ENCODE measurements around the gene RPTOR. TPM values are rescaled to one million over a fixed set of nuclear protein-coding genes. Genes with fewer than 3 reads are reported as not detected.

Gene RPTOR
- total and polyA plus RNA-seq, 10 of the 15 experiments (the other 5 are each of a cell fraction or from before 2014, with no cell fraction given) = 0.18 to 32.1 (median 7.8) TPM

GRCh38 chr17:80689129-80689619 lies 144.5 kb downstream of the RPTOR start:
- ChIA-PET CTCF (no interaction called here), POLR2A (no interaction called here), RAD21 (ENCODE audit: unreplicated experiment) (no interaction called here), SMC1A (ENCODE audit: uncharacterized antibody, unreplicated experiment) (no interaction called here)
- no peak for FAIRE-seq
- Histone ChIP-seq H3K36me3 (ENCODE audit: control insufficient read depth in 2 of 2, insufficient read depth in 2 of 2, low read length in 1 of 2) (peaks cover 0 to 2% of the 10 kb centered on the region in 2 experiments; a peak in 3 of 4 replicates), H3K4me3 (no peak overlapping the region), H3K79me2 (ENCODE audit: control insufficient read depth, insufficient read depth, low read length) (peaks cover 2% of the 10 kb centered on the region), H3K4me1 (ENCODE audit: control insufficient read depth, insufficient read depth, low read length) (no peaks in the 10 kb centered on the region; the same call in 1 of the 2 replicates), H3K4me2 (ENCODE audit: control insufficient read depth, insufficient read depth) (no peak overlapping the region), H2AFZ (ENCODE audit: control insufficient read depth, low read depth, low read length) (no peak overlapping the region), H4K20me1 (ENCODE audit: control insufficient read depth, insufficient read depth) (no peaks in the 10 kb centered on the region; the same call in 1 of the 2 replicates), H3K9me3 (replicated peaks; ENCODE audit: control insufficient read depth, insufficient read depth, low read length) (no peaks in the 10 kb centered on the region), H3K9ac (ENCODE audit: control insufficient read depth, insufficient read depth, low read length) (no peak overlapping the region), H3K27ac (ENCODE audit: control insufficient read depth, insufficient read depth) (no peak overlapping the region), H3K27me3 (replicated peaks in 1 of 2; ENCODE audit: control insufficient read depth in 2 of 2, insufficient read depth in 2 of 2, low read length in 1 of 2) (no peaks in the 10 kb centered on the region)
- in situ Hi-C loops (cut with MboI) = no loop called here
- intact Hi-C loops (cut with micrococcal nuclease; ENCODE audit: unreplicated experiment) = no loop called here
- TF ChIP-seq BHLHE40 (IDR thresholded peaks at IDR 0.05; ENCODE audit: borderline replicate concordance in 1 of 2, low read depth in 2 of 2, low read length in 1 of 2) = no peak
- no peak for TF ChIP-seq POU2F2 (IDR thresholded peaks at IDR 0.05; ENCODE audit: borderline replicate concordance, low read depth, low read length)
- TF ChIP-seq CEBPB (IDR thresholded peaks at IDR 0.05; ENCODE audit: borderline replicate concordance in 1 of 2, low read depth in 2 of 2, low read length in 2 of 2) = no peak
- no peak for TF ChIP-seq GABPA (IDR thresholded peaks at IDR 0.05; ENCODE audit: low read depth)
- no peak for TF ChIP-seq CUX1 (IDR thresholded peaks at IDR 0.05; ENCODE audit: insufficient replicate concordance, low read depth, low read length)
- TF ChIP-seq DPF2 (IDR thresholded peaks at IDR 0.05) = no peak
- TF ChIP-seq SIX5 (IDR thresholded peaks at IDR 0.05; ENCODE audit: low read depth, low read length, severe bottlenecking) = no peak
- no TSS peak for BruUV-seq (replicated peaks)
- no peak for DNase-seq (ENCODE audit: low read depth, low spot score)
- ATAC-seq = no peak
- 97% methylated on average over 13 of the region's 13 CpGs for WGBS (ENCODE audit: insufficient coverage, insufficient replicate concordance, low lambda C conversion rate, missing lambda C conversion rate)
